ENCODE data around the gene TAPT1. TPM values are rescaled to one million over a fixed set of nuclear protein-coding genes. Genes with fewer than 3 reads are reported as not detected.

TAPT1 gene
- total RNA-seq, 1 donor from 2014 or later, result 35.0 TPM

DNA sequence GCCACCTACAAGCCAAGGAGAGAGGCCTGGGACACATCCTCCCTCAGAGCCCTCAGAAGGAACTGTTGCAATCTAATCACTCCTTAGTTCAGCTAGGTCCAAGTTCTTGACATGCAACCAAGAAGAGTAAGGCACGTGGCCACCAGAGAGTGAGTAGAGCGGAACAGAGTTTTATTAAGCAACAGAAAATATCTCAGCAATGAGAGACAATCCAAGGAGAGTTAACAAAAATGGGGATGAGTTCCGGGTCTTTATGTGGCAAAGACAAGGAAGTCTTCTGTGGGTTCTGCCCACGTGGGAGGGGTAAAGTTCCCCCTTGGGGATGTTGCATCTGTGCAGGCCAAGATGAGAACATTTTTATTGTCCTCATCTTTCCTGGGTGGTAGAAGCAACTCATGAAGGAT lies 104.0 kb downstream of the TAPT1 start:
- peaks cover 14% of the 10 kb centered on the region for H3K4me1 Mint-ChIP-seq
- H3K4me3 Mint-ChIP-seq, result no peak overlapping the region
- no peak overlapping the region for H3K27ac Mint-ChIP-seq
- intact Hi-C loops (cut with micrococcal nuclease), result no loop called here
- no peaks in the 10 kb centered on the region for H3K36me3 Mint-ChIP-seq (ENCODE audit: low read depth)
- no peak for ATAC-seq (ENCODE audit: low read depth)
- peaks cover 4% of the 10 kb centered on the region for H3K27me3 Mint-ChIP-seq
- POLR2A ChIA-PET, result no interaction called here
- CTCF ChIA-PET, result no interaction called here
- no peak for DNase-seq
- H3K9me3 Mint-ChIP-seq, result no peaks in the 10 kb centered on the region
- TF ChIP-seq, protein P1, sequence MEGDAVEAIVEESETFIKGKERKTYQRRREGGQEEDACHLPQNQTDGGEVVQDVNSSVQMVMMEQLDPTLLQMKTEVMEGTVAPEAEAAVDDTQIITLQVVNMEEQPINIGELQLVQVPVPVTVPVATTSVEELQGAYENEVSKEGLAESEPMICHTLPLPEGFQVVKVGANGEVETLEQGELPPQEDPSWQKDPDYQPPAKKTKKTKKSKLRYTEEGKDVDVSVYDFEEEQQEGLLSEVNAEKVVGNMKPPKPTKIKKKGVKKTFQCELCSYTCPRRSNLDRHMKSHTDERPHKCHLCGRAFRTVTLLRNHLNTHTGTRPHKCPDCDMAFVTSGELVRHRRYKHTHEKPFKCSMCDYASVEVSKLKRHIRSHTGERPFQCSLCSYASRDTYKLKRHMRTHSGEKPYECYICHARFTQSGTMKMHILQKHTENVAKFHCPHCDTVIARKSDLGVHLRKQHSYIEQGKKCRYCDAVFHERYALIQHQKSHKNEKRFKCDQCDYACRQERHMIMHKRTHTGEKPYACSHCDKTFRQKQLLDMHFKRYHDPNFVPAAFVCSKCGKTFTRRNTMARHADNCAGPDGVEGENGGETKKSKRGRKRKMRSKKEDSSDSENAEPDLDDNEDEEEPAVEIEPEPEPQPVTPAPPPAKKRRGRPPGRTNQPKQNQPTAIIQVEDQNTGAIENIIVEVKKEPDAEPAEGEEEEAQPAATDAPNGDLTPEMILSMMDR (IDR thresholded peaks at IDR 0.05), result no peak

DNA sequence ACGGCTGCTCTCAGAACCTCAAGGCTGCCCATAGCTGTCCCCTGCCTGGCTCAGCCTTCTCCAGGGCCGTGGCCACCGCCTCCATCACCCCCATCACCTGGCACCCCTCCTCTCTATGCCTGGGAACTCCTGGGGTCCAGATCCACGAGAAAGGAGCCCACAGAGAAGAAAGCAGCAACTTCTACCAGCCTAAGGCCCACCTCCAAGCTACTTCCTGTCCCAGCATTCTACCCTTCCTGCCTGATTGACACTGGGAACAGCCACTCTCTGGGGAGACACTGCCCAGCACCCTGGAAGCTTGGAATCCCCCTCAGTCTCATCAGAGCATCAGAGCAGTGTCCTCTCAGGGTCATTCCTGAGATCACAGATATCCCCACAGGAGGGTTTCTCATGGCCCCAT lies 105.6 kb downstream of the TAPT1 start:
- ATAC-seq (ENCODE audit: low read depth) (no peak), DNase-seq (no peak)
- peaks cover 4% of the 10 kb centered on the region for H3K27me3 Mint-ChIP-seq
- TF ChIP-seq, protein P1 (IDR thresholded peaks at IDR 0.05), result no peak
- H3K4me3 Mint-ChIP-seq, result no peak overlapping the region
- H3K9me3 Mint-ChIP-seq, result no peaks in the 10 kb centered on the region
- peaks cover 14% of the 10 kb centered on the region for H3K4me1 Mint-ChIP-seq
- POLR2A ChIA-PET, result no interaction called here
- no peak overlapping the region for H3K27ac Mint-ChIP-seq
- H3K36me3 Mint-ChIP-seq (ENCODE audit: low read depth), result no peaks in the 10 kb centered on the region
- intact Hi-C loops (cut with micrococcal nuclease), result no loop called here
- CTCF ChIA-PET, result no interaction called here

DNA sequence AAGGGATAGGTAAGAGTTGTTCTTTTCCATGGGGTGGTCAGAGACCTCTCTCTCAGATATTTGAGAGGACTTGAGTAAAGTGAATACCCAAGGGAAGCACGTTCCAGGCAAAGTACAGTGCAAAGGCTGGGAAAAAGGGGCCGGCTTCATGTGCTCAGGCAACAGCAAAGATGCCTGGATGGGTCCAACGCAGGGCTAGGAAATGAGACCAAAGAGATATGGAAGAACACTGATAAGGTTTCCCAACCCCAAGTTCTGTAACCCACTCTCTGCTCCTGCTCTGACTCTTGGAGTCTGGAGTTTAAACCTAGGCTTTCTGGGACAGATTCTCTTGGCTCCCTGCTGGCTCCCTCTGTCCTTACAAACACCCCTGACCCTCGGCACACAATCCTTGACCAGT lies 106.3 kb downstream of the TAPT1 start:
- no peaks in the 10 kb centered on the region for H3K36me3 Mint-ChIP-seq (ENCODE audit: low read depth)
- TF ChIP-seq, protein P1 (IDR thresholded peaks at IDR 0.05), result no peak
- no peak for DNase-seq
- no peak overlapping the region for H3K27ac Mint-ChIP-seq
- CTCF ChIA-PET, result no interaction called here
- intact Hi-C loops (cut with micrococcal nuclease), result no loop called here
- H3K4me3 Mint-ChIP-seq, result no peak overlapping the region
- ATAC-seq (ENCODE audit: low read depth), result no peak
- POLR2A ChIA-PET, result no interaction called here
- peaks cover 4% of the 10 kb centered on the region for H3K27me3 Mint-ChIP-seq
- no peaks in the 10 kb centered on the region for H3K9me3 Mint-ChIP-seq
- peaks cover 14% of the 10 kb centered on the region for H3K4me1 Mint-ChIP-seq

DNA sequence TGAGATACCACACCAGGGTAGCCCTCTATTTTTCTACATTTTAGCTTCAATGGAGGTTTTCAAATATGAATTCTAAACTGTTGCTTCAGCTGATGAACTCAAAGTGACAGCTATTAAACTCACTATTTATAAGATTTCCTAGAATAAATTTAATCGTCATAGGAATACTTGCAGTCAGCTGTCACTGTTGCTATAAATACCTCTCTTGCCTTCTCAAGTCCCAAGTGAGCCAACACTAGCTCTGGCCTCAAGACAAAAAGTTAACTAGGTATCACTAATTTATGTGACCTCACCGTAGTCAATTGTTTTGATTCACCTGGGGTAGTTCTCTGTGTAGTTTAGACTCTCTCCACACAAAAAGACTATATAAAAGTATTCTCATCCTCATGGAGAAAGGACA lies 108.2 kb downstream of the TAPT1 start:
- Mint-ChIP-seq H3K27me3 (peaks cover 2% of the 10 kb centered on the region), H3K27ac (no peak overlapping the region), H3K9me3 (no peaks in the 10 kb centered on the region), H3K36me3 (ENCODE audit: low read depth) (no peaks in the 10 kb centered on the region), H3K4me1 (peaks cover 11% of the 10 kb centered on the region), H3K4me3 (no peak overlapping the region)
- intact Hi-C loops (cut with micrococcal nuclease), result no loop called here
- CTCF ChIA-PET, result no interaction called here
- ATAC-seq (ENCODE audit: low read depth), result no peak
- POLR2A ChIA-PET, result no interaction called here
- DNase-seq, result no peak
- TF ChIP-seq, protein P1 (IDR thresholded peaks at IDR 0.05), result no peak

DNA sequence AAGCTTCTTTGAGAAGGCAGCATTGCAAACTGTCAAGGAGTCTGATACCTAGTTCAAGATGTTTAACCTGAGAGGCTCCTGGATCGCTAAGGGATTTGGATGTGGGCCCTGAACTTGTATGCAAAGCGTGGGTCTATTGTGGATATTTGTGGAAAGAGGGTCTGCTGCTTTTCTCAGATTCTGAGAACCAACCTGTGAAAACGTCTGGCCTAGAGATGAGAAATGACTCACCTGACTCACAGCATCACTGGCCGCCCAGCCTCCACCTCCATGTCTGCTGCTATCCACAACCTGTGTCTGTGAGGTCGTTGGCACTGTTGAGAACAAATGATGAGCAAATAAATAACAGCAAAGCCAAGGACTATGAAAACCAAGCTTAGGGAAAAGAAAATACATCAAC lies 109.1 kb downstream of the TAPT1 start:
- Mint-ChIP-seq H3K36me3 (ENCODE audit: low read depth) (no peaks in the 10 kb centered on the region), H3K27me3 (peaks cover 5% of the 10 kb centered on the region), H3K4me3 (no peak overlapping the region), H3K9me3 (no peaks in the 10 kb centered on the region), H3K4me1 (peaks cover 2% of the 10 kb centered on the region), H3K27ac (no peak overlapping the region)
- ATAC-seq (ENCODE audit: low read depth) (no peak), DNase-seq (no peak)
- TF ChIP-seq, protein P1 (IDR thresholded peaks at IDR 0.05), result no peak
- ChIA-PET POLR2A (no interaction called here), CTCF (no interaction called here)
- intact Hi-C loops (cut with micrococcal nuclease), result no loop called here
